Duodenal mucosa (tissue), 2 donors: ENCODE results near the gene TBPL2.
"Not testable (repeated sequence)": the region's sequence is repeated elsewhere in the genome, so short reads cannot be mapped to it uniquely, and the experiment has no call there.

Experiments used
- H3K27ac ChIP-seq: one replicate; pipeline ENCODE4 v1.7.0; 2013; ENCODE audit warnings: low read depth, low read length
- H3K27me3 ChIP-seq, 2 donors: one replicate each; pipeline ENCODE4 v1.7.0; 2013; ENCODE audit warnings: low read length in 2 of 2, control low read depth in 1 of 2; ENCODE audit not compliant: insufficient read depth in 2 of 2, control insufficient read depth in 1 of 2
- H3K36me3 ChIP-seq, 2 donors: one replicate each; pipeline ENCODE4 v1.7.0; 2013; ENCODE audit warnings: low read length in 2 of 2, control low read depth in 1 of 2; ENCODE audit not compliant: insufficient read depth in 2 of 2, control insufficient read depth in 1 of 2
- H3K4me1 ChIP-seq, 2 donors: one replicate each; pipeline ENCODE4 v1.7.0; 2013; ENCODE audit warnings: low read length in 2 of 2, control low read depth in 1 of 2; ENCODE audit not compliant: insufficient read depth in 2 of 2, control insufficient read depth in 1 of 2
- H3K4me3 ChIP-seq, 2 donors: one replicate each; pipeline ENCODE4 v1.7.0; 2013; ENCODE audit warnings: low read length in 2 of 2, low read depth in 1 of 2
- H3K9ac ChIP-seq, 2 donors: one replicate each; pipeline ENCODE4 v1.7.0; 2013; ENCODE audit warnings: low read length in 2 of 2, low read depth in 1 of 2
- H3K9me3 ChIP-seq, 2 donors: one replicate each; pipeline ENCODE4 v1.7.0; 2013; ENCODE audit warnings: low read length in 2 of 2, control low read depth in 1 of 2; ENCODE audit not compliant: control insufficient read depth in 1 of 2

TBPL2 gene

DNA sequence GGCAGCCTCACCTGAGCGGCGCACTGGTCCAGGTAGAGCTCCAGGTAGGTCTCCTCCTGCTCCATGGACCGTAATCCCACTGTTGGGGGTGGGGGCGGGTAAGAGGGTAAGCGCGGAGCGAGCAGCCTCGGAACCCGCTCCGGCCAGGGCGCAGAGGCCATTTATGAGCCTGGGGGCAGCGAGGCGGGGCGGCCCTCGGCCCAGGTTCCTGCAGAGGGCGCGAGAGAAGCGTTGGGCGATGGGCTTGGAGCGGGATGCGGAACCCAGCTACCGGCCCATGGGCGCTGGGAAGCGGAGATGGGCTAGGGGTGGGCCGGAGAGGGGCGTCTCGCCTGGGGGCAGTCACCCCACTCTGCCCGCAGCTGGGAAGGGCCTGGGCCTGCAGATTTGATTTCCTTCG, at the start of gene TBPL2:
TSS of gene TBPL2 (minus strand) at position 232 of the 400 bp plus-strand sequence. CDS start at position 65, 167 bp downstream.
- Histone ChIP-seq H3K9ac (no peak within 1 kb of the TSS), H3K4me3 (no peak within 1 kb of the TSS), H3K9me3 (no peaks in the 10 kb centered on the region), H3K27ac (no peak within 1 kb of the TSS), H3K27me3 (no peaks in the 10 kb centered on the region), H3K36me3 (no peaks in the 10 kb centered on the region), H3K4me1 (peaks cover 0 to 5% of the 10 kb centered on the region in 2 donors)

- Histone ChIP-seq H3K4me1 (no peaks in the 10 kb centered on the region), H3K27ac (no peak overlapping the region), H3K9me3 (no peaks in the 10 kb centered on the region), H3K4me3 (no peak overlapping the region), H3K9ac (no peak overlapping the region), H3K36me3 (no peaks in the 10 kb centered on the region), H3K27me3 (no peaks in the 10 kb centered on the region)
Measured at GRCh38 chr14:55488204-55488603, 47.8 kb upstream of the TBPL2 start.

DNA sequence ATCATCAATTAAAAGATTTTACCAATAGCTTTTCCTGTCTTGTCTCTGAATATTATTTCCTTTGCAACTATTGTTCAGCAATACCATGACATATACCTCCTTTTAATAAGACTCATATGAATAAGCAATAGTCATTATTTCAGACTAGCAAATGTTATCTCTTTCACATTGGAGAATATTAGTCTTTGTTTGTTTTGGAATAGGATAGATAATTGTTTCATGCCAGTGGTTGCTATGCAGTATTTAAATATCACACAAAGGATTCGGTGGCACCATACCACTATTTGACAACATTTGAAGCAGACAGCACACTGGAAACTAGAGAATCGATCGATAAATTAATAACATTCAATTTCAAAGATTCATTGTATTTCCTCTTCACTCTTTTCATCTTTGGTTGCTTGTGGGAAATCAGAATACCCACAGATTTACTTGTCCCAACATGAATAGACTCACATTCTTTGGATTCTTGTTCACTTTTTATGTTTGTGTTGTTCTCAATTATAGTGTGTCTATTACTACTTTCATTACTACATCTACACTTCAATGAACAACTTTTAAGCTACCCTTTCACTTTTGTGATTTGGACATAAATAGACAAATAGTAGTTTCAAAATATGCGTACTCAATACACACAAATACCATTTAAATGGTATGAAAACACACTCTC, 42.7 kb upstream of the TBPL2 start:
- Histone ChIP-seq H3K36me3 (no peaks in the 10 kb centered on the region), H3K9me3 (no peaks in the 10 kb centered on the region), H3K9ac (no peak overlapping the region), H3K4me1 (no peaks in the 10 kb centered on the region), H3K27me3 (no peaks in the 10 kb centered on the region), H3K27ac (no peak overlapping the region), H3K4me3 (no peak overlapping the region)

DNA sequence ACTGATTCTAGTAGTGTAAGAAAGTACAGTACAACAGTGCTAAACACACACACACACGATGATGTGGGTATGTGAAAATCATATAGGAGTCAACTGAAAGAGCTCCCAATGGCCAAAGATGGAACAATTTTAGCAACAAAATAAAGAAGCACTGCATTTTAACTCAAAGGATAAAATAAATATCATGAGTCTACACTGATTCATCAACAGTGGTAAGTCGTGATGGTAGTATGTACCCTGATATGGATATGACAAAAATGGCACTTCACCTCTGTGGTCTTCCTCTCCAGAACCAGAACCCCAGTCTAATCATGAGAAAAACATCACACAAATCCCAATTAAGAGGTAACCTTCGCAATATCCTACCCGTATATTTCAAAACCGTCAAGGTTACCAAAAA, 41.4 kb upstream of the TBPL2 start:
- Histone ChIP-seq H3K9me3 (no peaks in the 10 kb centered on the region), H3K27ac (no peak overlapping the region), H3K9ac (no peak overlapping the region), H3K27me3 (no peaks in the 10 kb centered on the region), H3K4me1 (no peaks in the 10 kb centered on the region), H3K36me3 (no peaks in the 10 kb centered on the region), H3K4me3 (no peak overlapping the region)

- no peak overlapping the region for H3K4me3 ChIP-seq
- H3K27me3 ChIP-seq = no peaks in the 10 kb centered on the region
- no peaks in the 10 kb centered on the region for H3K36me3 ChIP-seq
- no peak overlapping the region for H3K27ac ChIP-seq
- no peaks in the 10 kb centered on the region for H3K9me3 ChIP-seq
- no peak overlapping the region for H3K9ac ChIP-seq
- H3K4me1 ChIP-seq = no peaks in the 10 kb centered on the region
Measured at GRCh38 chr14:55477680-55478079, 37.3 kb upstream of the TBPL2 start.

GRCh38 chr14:55476448-55476847, 36.0 kb upstream of the TBPL2 start:
- not testable (repeated sequence) for H3K27ac ChIP-seq, H3K4me3 ChIP-seq, H3K36me3 ChIP-seq, H3K9me3 ChIP-seq, H3K4me1 ChIP-seq, H3K9ac ChIP-seq, H3K27me3 ChIP-seq

- Histone ChIP-seq H3K27ac (no peak overlapping the region), H3K27me3 (no peaks in the 10 kb centered on the region), H3K36me3 (no peaks in the 10 kb centered on the region), H3K4me1 (no peaks in the 10 kb centered on the region), H3K9ac (no peak overlapping the region), H3K4me3 (no peak overlapping the region), H3K9me3 (no peaks in the 10 kb centered on the region)
Measured at GRCh38 chr14:55473786-55474185, 33.4 kb upstream of the TBPL2 start.

GRCh38 chr14:55470025-55470424, 29.6 kb upstream of the TBPL2 start:
- Histone ChIP-seq H3K27ac (no peak overlapping the region), H3K4me1 (no peaks in the 10 kb centered on the region), H3K9me3 (peaks cover 0 to 4% of the 10 kb centered on the region in 2 donors), H3K9ac (no peak overlapping the region), H3K27me3 (no peaks in the 10 kb centered on the region), H3K4me3 (no peak overlapping the region), H3K36me3 (no peaks in the 10 kb centered on the region)

- no peak overlapping the region for H3K4me3 ChIP-seq
- no peak overlapping the region for H3K27ac ChIP-seq
- peaks cover 0 to 4% of the 10 kb centered on the region in 2 donors for H3K9me3 ChIP-seq
- no peaks in the 10 kb centered on the region for H3K27me3 ChIP-seq
- no peak overlapping the region for H3K9ac ChIP-seq
- no peaks in the 10 kb centered on the region for H3K36me3 ChIP-seq
- H3K4me1 ChIP-seq = no peaks in the 10 kb centered on the region
Measured at GRCh38 chr14:55467307-55467706, 26.9 kb upstream of the TBPL2 start.

DNA sequence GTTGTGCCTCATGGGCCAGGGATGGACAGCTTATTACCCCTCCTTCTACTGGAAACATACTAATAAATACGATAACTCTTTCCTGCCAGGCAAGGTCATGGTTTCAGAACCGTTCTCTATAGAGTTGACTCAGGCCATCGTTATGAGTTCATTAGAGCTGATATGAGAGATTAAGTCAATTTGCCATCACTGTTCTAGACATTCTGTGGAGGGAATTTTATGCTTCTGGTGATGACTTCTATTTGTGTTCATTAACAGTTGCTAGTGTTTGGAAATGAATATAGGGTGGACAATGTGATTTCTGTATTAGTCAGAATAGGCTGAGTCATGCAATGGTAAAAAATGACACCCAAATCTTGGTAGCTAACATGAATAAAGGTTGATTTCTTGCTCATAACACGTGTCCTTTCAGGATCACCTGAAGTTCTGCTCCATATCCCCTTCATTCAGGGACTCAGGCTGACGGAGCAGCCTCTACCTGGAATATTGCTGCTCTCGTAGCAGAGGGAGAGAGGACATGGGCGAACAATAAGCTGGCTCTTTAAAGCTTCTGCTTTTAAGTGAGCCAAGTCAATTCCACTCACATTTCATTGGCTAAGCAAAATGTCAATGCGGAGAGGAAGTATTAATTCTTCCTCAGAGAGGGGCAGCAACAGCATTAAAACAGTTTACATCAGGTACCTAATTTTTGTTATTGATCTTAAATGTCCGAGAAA, 18.5 kb upstream of the TBPL2 start:
- Histone ChIP-seq H3K4me3 (no peak overlapping the region), H3K27me3 (no peaks in the 10 kb centered on the region), H3K9me3 (no peaks in the 10 kb centered on the region), H3K4me1 (peaks cover 10 to 11% of the 10 kb centered on the region in 2 donors), H3K27ac (no peak overlapping the region), H3K9ac (no peak overlapping the region), H3K36me3 (no peaks in the 10 kb centered on the region)
